Esophagus muscularis mucosa (tissue), 4 donors: ENCODE data around the gene OSGIN1. TPM values are rescaled to one million over a fixed set of nuclear protein-coding genes. Genes with fewer than 3 reads are reported as not detected.

Experiments
- DNase-seq: peaks from one replicate; pipeline ENCODE4 v3.0.0-alpha.2; 2017; ENCODE audit errors: extremely low spot score
- H3K27ac ChIP-seq, 4 donors: fragments of 200-600 bp; sonication (generic); replicated peaks in 1 of 4; 1 replicate in 3 of 4; 2 replicates in 1 of 4; pipeline ENCODE4 v1.5.1; 2016 to 2019; ENCODE audit warnings: mild to moderate bottlenecking in 1 of 4
- H3K27me3 ChIP-seq, 4 donors: fragments of 200-600 bp; sonication (generic); one replicate each; pipeline versions ENCODE4 v1.5.1 to v1.6.0; 2016 to 2019
- H3K36me3 ChIP-seq, 4 donors: fragments of 200-600 bp; sonication (generic); one replicate each; pipeline ENCODE4 v1.5.1; 2016 to 2019
- H3K4me1 ChIP-seq, 4 donors: fragments of 200-600 bp; sonication (generic); one replicate each; pipeline ENCODE4 v1.5.1; 2016 to 2019
- H3K4me3 ChIP-seq, 4 donors: fragments of 200-600 bp; sonication (generic); 1 replicate in 2 of 4; 2 replicates in 2 of 4; pipeline ENCODE4 v1.5.1; 2016 to 2019; ENCODE audit warnings: mild to moderate bottlenecking in 4 of 4, moderate library complexity in 1 of 4
- H3K9me3 ChIP-seq, 4 donors: fragments of 200-600 bp; sonication (generic); 1 replicate in 3 of 4; 2 replicates in 1 of 4; pipeline ENCODE4 v1.5.1; 2016 to 2019
- CTCF ChIP-seq, 3 experiments: fragments of 200-600 bp in 2 of 3; fragments of 450-650 bp in 1 of 3; sonication (generic) in 2 of 3; IDR thresholded peaks; one replicate each; pipeline ENCODE4 v1.5.1; 2017 to 2019; ENCODE audit warnings: antibody characterized with exemption in 3 of 3, mild to moderate bottlenecking in 2 of 3, moderate library complexity in 1 of 3
- EP300 ChIP-seq: sonication (generic); formaldehyde crosslinking; IDR thresholded peaks from one replicate; pipeline ENCODE4 v1.6.1; 2017; ENCODE audit warnings: antibody characterized with exemption
- POLR2A ChIP-seq: fragments of 450-650 bp; IDR thresholded peaks from one replicate; pipeline ENCODE4 v1.6.1; 2017; ENCODE audit warnings: antibody characterized with exemption, moderate library complexity, mild to moderate bottlenecking, low read depth
- POLR2AphosphoS5 ChIP-seq, 2 donors: sonication (generic); formaldehyde crosslinking; IDR thresholded peaks; one replicate each; pipeline ENCODE4 v1.6.1; 2017; ENCODE audit warnings: antibody characterized with exemption in 2 of 2
- WGBS: methylation state at CpG from one replicate; pipeline ENCODE4 v1.1.5; 2018; 5-methylcytosine and 5-hydroxymethylcytosine counted together
- intact Hi-C: fragments of 100-400 bp; cut with DNase I; formaldehyde crosslinking; loops from one replicate; pipeline ENCODE4 v1.15.1; 2023
- total RNA-seq, 4 donors: library from RNA; depleted of rRNA; stranded (reverse); fragments of >200 nt; gene quantifications; one replicate each; pipeline versions ENCODE4 v1.1.0 to v1.2.1, GENCODE V29; 2016

The OSGIN1 gene
- total RNA-seq, 4 donors from 2014 or later: 7.1 to 17.6 (median 13.8) TPM

- Histone ChIP-seq H3K27me3 (no peaks in the 10 kb centered on the region), H3K36me3 (peaks cover 0 to 24% (median 5%) of the 10 kb centered on the region in 4 donors), H3K27ac (no peak overlapping the region), H3K9me3 (no peaks in the 10 kb centered on the region), H3K4me1 (peaks cover 9 to 14% (median 13%) of the 10 kb centered on the region in 4 donors), H3K4me3 (no peak overlapping the region)
- 78% methylated on average over 15 of the region's 22 CpGs for WGBS
- DNase-seq: no peak
- intact Hi-C loops: no loop called here
- TF ChIP-seq CTCF (IDR thresholded peaks at IDR 0.05): no peak
- no peak for TF ChIP-seq EP300
- TF ChIP-seq POLR2AphosphoS5 (IDR thresholded peaks at IDR 0.05): no peak
- no peak for TF ChIP-seq POLR2A
Measured at GRCh38 chr16:83930730-83931500, 22.1 kb upstream of the OSGIN1 start.

- peaks cover 0 to 23% (median 5%) of the 10 kb centered on the region in 4 donors for H3K36me3 ChIP-seq
- intact Hi-C loops: no loop called here
- H3K4me1 ChIP-seq: peaks cover 5 to 11% (median 7%) of the 10 kb centered on the region in 4 donors
- H3K9me3 ChIP-seq: no peaks in the 10 kb centered on the region
- no peak for DNase-seq
- 81% methylated on average over 7 of the region's 17 CpGs for WGBS
- H3K27ac ChIP-seq: no peak overlapping the region
- H3K27me3 ChIP-seq: no peaks in the 10 kb centered on the region
- no peak overlapping the region for H3K4me3 ChIP-seq
- TF ChIP-seq POLR2AphosphoS5 (IDR thresholded peaks at IDR 0.05) (no peak), CTCF (IDR thresholded peaks at IDR 0.05) (no peak), EP300 (no peak), POLR2A (no peak)
Measured at GRCh38 chr16:83931556-83931955, 21.5 kb upstream of the OSGIN1 start.

- DNase-seq: no peak
- 93% methylated on average over 9 of the region's 11 CpGs for WGBS
- intact Hi-C loops: no loop called here
Measured at GRCh38 chr16:83932304-83932703, 20.7 kb upstream of the OSGIN1 start.

GRCh38 chr16:83932955-83933673, 19.9 kb upstream of the OSGIN1 start:
- no peak overlapping the region for H3K4me3 ChIP-seq
- H3K27ac ChIP-seq: no peak overlapping the region
- peaks cover 0 to 3% (median 0%) of the 10 kb centered on the region in 4 donors for H3K4me1 ChIP-seq
- TF ChIP-seq EP300 (no peak), CTCF (IDR thresholded peaks at IDR 0.05) (no peak), POLR2A (no peak), POLR2AphosphoS5 (IDR thresholded peaks at IDR 0.05) (no peak)
- H3K36me3 ChIP-seq: peaks cover 0 to 23% (median 5%) of the 10 kb centered on the region in 4 donors
- 84% methylated on average over 25 of the region's 25 CpGs for WGBS
- intact Hi-C loops: no loop called here
- H3K27me3 ChIP-seq: no peaks in the 10 kb centered on the region
- no peaks in the 10 kb centered on the region for H3K9me3 ChIP-seq
- no peak for DNase-seq

More at GRCh38 chr16:83932304-83932703, 20.7 kb upstream of the OSGIN1 start:
- H3K27me3 ChIP-seq: no peaks in the 10 kb centered on the region
- H3K27ac ChIP-seq: no peak overlapping the region
- H3K4me3 ChIP-seq: no peak overlapping the region
- TF ChIP-seq EP300 (no peak), CTCF (IDR thresholded peaks at IDR 0.05) (no peak), POLR2AphosphoS5 (IDR thresholded peaks at IDR 0.05) (no peak), POLR2A (no peak)
- H3K4me1 ChIP-seq: peaks cover 0 to 3% (median 0%) of the 10 kb centered on the region in 4 donors
- H3K9me3 ChIP-seq: no peaks in the 10 kb centered on the region
- peaks cover 0 to 27% (median 5%) of the 10 kb centered on the region in 4 donors for H3K36me3 ChIP-seq
